GM21825 (cell line): ENCODE data around the gene RPP25.
"Not testable (repeated sequence)": the region's sequence is repeated elsewhere in the genome, so short reads cannot be mapped to it uniquely, and the experiment has no call there.

ENCODE experiments used
- ATAC-seq: cut with Tn5 transposase; IDR thresholded peaks from one replicate; pipeline ENCODE4 v1.9.1; 2021; ENCODE audit warnings: mild to moderate bottlenecking, moderate library complexity; ENCODE audit not compliant: unreplicated experiment

The RPP25 gene

DNA sequence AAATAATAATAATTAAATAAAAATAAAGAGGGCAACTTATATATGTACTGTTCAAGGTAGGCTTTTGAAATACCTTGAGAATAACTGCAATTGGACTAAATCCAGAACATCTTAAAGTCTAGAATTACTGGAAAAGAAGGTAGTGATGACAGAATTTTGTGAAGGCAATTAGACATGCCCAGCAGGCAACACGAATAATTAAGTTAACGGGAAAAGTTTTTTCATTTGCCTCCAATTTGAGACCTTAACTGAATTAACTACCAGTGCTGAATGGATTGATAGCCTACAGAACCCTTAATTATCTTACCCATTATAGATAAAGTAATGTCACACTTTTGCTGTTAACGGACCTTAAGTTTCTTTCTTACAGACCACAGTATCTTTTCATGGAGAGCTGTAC, 32.0 kb downstream of the RPP25 start:
- ATAC-seq = no peak

DNA sequence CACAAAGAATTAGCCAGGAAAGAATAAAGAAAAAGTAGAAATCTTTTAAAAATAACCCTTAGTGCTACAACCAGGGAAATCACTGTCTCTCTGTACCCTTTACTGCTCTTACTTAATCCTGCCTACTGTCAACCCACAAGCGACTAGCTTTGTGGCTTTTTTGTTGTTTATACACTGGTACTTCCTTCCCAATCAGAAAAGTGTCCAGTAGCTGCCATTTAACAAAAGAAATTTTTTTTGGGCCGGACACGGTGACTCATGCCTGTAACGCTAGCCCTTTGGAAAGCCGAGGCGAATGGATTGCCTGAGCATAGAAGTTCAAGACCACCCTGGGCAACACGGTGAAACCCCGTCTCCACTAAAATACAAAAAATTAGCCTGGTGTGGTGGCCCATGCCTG, 36.1 kb downstream of the RPP25 start:
- no peak for ATAC-seq

DNA sequence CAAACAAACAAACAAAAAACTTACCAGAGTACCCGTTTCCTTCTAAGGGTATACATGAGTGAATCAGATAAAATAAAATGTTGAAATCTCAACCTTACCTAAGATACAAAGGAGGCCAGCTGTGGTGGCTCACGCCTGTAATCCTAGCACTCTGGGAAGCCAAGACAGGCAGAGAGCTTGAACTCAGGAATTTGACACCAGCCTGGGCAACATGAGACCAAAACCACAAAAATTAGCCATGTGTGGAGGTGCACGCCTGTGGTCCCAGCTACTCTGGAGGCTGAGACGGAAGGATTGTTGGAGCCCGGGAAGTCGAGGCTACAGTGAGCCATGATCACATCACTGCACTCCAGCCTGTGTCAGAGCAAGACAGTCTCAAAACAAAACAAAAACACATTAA, 38.9 kb downstream of the RPP25 start:
- no peak for ATAC-seq

DNA sequence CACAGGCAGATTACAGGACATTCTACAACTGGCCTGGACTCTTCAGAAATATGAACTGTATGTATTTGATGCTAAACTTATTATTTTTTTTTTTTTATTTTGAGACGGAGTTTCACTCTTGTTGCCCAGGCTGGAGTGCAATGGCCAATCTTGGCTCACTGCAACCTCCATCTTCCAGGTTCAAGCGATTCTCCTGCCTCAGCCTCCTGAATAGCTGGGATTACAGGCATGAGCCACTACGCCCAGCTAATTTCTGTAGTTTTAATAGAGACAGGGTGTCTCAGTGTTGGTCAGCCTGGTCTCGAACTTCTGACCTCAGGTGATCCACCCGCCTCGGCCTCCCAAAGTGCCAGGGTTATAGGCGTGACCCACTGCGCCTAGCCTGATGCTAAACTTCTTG, 42.8 kb downstream of the RPP25 start:
- ATAC-seq = not testable (repeated sequence)

DNA sequence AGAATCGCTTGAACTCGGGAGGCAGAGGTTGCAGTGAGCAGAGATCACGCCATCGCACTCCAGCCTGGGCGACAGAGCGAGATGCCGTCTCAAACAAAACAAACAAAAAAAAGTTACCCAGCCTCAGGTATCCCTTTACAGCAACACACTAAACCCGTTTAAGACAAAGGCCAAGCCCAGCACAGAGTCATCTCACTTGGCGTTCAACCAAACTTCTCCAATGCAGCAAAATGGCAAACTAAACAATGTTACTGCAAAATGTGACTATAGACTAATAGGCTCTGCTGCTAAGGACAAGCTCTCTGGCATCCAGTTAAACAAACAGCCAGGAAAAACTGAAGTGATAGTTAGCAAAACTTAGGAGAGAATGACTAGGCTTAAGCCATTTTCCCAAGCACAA, 43.5 kb downstream of the RPP25 start:
- ATAC-seq = no peak

DNA sequence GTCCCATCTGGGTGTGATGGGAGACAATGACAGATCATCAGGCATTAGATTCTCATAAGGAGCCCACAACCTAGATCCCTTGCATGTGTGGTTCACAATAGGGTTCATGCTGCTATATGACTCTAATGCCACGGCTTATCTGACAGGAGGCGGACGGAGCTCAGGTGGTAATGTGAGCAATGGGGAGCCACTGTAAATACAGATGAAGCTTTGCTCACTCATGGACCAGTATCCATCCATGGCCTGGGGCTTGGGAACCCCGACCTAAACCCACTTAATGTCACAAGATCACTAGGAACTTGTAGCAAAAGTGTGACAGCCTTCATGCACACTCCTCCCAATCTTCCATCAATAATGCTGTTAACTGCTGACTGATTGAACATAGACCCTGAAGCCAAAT, 47.9 kb downstream of the RPP25 start:
- ATAC-seq = no peak

DNA sequence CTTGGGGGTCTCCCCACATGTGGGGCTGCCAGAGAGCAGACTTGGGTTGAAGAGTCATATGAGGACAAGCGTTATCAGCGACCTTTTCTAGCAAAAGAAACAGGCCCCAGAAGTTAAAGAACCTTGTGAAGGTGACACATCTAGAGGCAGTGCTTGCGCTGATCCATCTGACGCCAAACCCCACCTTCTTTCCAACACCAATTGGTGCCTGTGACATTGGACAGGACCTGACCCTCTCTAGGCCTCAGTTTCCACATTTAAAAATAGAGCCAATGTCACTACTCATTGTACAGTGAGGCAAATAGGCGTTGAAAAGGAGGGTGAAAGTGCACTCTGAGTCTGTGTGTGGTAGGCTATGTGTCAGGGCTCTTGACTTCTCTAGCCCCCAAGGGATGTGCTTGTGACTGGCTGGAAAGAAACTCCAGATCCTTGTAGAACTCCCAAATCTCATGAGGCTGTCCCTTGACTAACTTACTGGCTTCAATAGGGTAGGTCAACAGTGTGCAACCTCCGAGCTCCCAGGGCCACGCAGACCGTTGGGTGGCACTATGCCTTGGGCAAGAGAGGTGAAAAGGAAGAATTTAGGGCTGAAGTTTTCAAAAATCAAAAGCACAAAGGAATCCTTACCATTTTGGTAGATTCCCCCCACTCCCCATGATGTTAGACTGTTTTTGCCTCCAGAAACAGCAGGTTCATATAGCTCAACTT, 49.3 kb downstream of the RPP25 start:
- ATAC-seq = no peak

DNA sequence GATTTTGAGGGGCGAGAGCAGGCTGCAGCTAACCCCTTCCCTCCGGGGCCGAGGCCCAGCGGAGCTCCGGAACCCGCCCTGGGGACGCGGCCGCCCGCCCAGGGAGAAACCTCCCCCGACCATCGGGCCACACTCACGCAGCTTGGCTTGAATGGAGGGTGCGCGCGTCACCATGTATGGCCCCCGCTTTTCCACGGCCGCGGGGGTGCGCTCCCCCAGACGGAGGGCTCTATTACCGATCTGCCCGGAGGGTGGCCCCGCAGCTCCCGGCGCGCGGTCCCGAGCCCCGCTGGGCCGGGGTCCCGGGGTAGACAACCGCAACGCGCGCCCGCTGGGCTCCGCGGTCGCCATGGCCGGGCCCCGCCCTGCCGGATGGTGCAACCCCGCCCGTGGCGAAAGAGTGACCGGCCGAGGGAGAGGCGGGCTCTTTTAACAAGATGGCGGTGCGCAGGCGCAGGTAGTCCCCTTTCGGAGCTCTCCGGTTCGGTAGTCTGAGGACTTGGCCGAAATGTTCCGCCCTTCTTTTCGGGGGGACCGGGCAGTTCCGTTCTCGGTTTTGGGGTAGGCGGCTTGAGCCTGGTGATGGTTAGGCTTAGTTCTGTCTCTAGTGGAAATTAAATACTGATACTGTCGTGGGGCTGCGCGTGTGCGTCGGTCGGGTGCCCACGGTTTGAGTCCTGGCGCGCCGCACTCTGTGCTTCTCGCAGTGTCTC, 50.0 kb downstream of the RPP25 start, which contains the start of gene FAM219B:
Gene FAM219B (minus strand): TSS at position 402 of the 713 bp plus-strand sequence. CDS start 51 bp downstream, at position 351.
- peak; percentile 72 for ATAC-seq

DNA sequence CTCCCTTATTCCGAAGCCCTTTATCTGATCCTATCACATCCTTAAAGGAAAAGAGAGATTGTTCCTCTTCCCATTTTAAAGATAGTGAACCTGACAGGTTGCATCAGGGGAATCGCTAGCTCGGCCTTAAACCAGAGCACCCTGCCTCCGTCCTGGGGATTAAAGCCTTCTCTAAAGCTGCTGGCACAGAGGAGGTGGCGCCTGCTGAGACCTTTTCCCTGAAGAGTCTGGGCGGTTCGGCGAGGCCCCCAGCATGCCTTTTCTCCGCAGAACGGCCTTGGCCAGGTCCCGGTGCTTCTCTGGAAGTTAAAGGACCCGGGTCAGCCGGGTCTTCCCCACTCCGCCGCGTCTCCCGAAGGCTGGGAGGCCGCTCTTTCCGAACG, 50.5 kb downstream of the RPP25 start:
- ATAC-seq = peak; percentile 11
